HG03378 (cell line): Measurements from ENCODE around the gene PREX1.

ENCODE experiments used
- ATAC-seq: cut with Tn5 transposase; IDR thresholded peaks from one replicate; pipeline ENCODE4 v1.9.1; 2021; ENCODE audit warnings: mild to moderate bottlenecking, moderate library complexity; ENCODE audit not compliant: unreplicated experiment

The PREX1 gene

DNA sequence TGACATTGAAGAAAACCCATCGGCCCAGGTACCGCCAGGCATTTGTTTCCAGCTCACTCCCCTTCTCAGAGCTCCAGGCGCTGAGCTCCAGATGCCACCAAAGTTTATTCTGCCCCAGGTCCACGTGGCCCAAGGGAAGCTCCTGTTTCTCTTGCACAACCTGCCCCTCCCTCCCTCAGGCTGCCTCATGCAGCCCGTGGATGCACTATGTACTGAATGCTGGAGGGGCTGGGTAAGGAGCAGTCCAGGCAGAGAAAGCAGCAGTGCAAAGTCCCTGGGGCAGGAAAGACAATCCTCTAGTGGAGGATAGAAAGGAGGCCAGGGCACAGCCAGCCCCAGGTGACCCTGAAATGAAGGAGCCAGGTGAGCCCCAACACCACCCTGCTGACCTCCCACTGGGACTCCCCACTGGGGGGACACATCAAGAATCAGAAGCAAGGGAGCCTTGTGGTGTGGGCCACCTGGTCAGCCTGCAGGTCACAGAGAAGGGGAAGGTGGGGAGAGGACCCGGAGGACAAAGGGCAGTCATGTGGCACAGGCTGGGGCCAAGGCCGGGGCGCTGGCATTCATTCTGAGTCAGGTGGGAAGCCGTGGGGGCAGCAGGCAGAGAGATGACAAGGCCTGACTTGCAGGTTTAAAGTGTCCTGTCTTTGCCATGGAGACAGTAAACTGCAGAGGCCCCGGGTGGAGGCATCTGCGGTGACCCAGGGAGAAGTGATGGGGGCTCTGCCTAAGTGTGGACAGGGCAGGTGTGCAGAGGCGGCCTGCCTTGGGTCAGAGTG is 230.1 kb downstream of the PREX1 start:
- ATAC-seq, result no peak

DNA sequence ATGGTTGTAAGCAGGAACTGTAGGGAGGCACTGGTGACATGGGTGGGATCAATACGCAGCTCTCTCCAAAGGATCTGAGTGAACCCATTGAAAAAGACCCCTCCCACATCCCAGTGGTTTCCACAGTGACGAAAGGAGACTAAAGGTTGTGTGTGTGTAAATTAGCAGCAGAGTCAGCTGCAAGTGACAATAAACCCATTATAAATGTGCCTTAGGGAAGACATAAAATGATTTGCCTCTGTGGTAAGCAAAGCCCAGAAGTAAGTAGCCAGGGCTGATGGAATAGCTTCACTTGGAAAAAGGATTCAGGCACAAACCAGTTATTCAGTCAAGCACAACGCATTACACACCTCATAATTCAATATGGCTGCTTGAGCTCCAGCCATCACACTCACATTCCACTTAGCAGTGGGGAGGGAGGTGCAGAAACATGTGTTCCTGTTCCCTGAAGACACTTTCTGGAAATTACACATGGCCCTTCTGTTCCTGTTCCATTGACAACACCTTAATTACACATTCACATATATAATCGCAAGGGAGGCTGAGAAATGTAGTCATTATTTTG is 231.4 kb downstream of the PREX1 start:
- no peak for ATAC-seq

DNA sequence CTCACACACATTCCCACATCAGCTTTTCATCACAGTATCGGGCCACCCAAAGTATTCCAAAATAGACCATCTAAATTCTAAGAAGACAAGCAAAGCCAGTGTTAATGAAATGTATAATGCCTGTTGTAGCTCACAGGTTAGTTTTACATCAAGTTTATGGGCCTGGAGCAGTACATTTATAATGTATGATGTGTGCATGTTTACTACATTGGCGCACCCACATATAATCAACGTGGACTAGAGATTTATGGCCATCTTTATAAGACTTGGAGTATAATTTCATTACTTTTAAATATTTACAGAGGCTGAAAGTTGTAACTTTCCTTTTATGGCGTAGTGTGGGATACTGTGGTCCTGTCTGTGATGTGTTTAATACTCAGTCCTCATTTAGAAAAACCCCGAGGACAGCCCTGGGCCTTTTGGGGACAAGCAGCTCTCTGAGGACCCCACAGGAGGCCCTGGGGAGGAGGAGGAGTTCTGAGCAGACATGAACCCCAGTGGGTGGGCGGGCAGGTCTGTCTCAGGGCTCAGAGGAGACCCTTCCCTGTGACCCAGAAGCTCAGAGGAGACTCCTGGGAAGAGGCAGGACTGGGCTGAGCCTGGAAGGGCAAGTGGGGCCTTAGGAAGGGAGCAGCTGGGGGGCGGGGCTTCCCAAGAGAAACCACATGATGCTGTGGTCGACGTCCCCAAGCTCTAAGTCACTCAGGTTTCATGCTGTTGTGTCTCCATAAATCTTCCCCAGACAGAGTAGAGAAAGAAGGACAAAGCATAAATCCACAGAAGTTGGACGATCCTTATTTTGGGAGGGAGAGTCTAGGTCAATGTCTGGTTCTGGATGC is 232.1 kb downstream of the PREX1 start:
- ATAC-seq, result no peak

DNA sequence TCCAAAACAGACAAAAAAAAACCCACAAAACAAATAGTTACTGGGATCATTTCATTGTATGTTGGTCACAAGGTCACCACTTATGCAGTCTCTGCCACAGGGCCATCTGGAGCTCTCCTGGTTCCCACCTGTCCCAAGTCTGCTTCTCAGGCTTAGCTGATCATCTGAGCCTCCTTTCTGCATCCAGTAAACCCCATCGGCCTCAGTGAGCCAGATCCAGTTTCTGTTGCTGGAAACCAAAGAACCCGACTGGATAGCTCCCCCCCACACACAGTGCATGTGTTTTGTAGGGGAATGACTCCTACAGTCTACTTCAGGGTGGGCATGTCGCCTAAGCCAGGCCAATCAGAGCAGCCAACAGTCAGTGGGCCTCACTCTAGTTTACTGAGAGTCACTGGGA is 233.3 kb downstream of the PREX1 start:
- ATAC-seq, result no peak

DNA sequence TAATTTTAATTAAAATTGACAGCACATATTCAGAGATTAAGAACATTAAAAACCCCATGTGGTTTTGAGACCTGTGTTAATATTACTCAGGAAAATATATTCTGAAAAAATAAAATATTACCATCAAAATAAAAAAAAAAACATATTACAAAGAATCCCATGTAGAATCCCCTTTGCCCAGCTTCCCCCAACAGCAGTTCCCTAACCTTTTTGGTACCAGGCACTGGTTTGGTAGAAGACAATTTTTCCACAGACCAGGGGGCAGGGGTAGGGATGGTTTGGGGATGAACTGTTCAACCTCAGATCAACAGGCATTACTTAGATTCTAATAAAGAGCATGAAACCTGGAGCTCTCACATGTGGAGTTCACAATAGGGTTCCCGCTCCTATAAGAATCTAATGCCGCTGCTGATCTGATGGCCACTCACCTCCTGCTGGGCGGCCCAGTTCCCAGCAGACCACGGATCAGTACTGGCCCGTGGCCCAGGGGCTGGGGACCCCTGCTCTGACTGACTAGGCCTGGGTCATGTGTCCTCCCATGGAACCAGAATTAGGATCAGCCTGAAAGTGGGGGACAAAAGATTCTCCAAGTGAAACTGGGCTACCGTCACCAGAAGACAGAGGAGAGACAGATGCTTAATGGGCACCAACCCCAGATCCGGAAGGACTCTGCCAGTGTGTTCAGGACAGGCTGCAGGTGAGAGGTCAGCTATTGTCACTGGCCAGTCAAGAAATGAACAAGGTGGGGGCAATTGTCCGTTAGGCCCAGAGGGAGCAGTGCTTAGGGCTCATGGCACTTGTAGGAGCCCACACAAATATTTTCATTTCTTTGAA is 235.5 kb downstream of the PREX1 start:
- no peak for ATAC-seq

DNA sequence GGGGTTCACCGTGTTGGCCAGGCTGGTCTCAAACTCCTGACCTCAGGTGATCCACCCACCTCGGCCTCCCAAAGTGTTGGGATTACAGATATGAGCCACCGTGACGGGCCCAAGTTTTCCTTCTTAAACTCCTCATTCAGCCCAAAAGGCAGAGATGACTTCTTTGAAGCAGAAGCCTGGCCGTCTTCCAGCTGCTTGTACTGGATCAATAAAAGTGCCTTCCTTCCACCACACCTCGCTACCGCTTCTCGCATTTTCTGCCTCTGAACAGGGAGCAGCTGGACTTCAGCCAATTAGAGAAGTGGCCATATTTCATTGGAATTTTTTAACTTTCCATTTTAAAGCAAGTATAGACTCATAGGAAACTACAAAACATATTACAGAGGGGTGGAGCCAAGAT is 241.1 kb downstream of the PREX1 start:
- ATAC-seq, result no peak

DNA sequence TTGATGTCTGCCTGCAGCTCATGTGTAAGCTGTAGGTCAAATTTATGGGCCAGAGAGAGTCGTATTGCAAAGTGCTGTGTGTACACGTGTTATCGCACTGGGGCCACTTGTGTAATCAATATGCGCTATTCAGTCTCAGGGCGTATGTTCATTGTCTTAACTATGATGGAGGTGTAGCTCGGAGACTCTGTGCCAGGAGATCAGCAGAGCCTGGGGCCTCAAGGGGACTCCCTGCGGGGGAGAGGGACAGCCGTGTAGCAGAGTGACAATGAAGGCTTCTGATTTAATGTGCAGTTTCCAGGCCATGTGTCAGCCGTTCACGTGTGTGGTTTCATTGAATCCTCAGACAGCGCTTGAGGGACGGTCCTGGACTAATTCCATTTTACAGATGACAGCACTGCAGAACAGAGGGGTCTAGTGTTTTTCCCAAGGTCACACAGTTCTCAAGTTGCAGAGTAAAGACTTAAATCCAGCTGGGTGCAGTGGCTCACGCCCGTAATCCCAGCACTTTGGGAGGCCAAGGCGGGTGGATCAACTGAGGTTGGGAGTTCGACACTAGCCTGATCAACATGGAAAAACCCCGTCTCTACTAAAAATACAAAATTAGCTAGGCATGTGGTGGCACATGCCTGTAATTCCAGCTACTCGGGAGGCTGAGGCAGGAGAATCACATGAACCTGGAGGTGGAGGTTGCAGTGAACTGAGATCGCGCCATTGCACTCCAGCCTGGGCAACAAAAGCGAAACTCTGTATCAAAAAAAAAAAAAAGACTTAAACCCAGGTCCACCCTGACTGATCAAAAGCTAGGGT is 242.5 kb downstream of the PREX1 start:
- no peak for ATAC-seq

DNA sequence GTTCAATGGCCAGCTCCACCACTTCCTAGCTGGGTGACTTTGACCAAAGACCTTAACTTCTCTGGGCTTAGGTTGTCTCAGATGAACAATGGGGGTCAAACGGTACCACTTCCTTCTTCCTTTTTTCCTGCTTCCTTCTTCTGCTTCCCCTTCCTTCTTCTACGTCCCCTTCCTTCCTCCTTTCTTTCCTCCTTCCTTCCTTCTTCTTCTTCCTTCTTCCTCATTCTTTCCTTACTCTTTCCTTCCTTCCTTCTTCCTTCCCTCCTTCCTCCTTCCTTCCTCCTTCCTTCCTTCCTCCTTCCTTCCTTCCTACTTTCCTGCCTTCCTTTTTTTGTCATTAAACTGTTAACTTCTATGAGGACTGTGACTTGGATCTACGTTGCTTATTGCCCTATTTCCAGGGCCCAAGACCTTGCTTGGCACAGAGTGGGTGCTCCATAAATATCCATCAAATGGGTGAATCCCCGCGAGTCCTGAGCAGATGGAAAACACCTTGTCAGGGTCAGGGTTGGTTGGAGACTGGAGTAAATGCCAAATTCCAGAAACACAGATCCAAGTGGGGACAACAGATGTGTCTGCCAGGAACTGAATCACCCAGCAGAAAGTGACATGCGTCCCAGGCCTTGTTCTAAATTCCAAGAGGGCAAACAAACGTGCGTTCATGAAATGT is 243.3 kb downstream of the PREX1 start:
- ATAC-seq, result no peak

DNA sequence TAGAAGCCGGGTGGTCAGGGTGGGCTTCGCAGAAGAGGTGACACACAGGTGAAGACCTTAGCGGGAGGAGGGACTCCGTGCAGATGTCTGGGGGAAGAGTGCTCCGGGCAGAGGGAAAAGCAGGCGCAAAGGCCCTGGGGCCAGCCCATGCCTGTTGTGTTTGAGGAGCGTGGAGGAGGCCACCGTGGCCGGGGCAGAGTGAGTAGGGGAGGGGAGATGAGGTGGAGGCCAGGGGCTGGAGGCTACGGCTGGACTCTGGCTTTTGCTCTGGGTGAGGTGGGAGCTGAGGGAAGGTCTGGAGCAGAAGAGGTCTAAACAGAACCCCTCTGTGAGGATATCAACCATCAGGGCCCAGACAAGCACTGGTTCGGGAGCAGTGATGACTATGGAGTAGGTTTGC is 244.0 kb downstream of the PREX1 start:
- ATAC-seq, result no peak

DNA sequence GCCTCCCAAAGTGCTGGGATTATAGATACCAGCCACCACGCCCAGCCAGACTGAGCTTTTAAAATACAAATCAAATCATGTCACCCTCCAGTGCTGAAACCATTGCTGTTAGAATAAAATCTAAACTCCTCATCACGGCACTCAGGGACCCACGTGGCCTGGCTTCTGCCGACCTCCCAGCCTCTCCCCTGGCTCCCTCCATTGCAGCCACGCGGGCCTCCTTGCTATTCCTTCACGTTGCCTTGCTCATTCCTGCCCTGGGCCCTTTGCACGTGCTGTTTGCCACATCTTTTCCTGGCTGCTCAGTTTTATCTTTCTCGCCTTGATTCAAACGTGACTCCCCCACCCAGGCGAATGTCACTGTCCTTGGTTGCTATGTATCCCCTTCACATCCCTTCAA is 244.6 kb downstream of the PREX1 start:
- ATAC-seq, result no peak

DNA sequence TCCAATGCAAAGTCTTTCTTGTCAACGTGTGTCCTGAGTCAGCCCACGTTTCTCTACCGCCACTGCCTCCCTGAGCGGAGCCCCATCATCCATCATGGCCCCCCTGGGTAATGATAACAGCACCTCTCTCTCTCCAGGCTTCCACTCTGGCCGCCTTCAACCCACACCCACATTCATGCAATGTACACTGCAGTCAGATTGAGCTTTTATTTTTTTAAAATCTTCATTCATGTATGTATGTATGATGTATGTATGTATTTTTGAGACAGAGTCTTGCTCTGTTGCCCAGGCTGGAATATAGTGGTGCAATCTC is 245.2 kb downstream of the PREX1 start:
- no peak for ATAC-seq

DNA sequence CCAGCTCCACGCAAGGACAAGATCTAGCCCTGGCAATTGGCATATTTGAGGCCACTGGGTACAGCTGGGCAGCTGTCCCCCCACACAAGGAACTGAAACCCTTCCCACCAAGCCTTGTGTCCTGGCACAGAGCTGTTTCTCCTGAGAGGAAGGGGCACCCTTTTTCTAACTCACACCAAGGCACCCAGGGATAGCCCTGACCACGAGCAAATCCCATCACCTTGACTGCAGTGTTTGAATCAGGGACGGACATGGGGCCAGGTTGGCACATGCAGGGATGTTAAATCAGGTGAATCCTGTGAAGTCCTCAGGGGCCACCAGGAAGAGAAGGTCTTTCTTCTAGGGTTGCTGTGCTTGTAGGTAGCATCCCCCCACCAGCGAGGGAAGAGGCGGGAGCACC is 246.6 kb downstream of the PREX1 start:
- ATAC-seq, result no peak

DNA sequence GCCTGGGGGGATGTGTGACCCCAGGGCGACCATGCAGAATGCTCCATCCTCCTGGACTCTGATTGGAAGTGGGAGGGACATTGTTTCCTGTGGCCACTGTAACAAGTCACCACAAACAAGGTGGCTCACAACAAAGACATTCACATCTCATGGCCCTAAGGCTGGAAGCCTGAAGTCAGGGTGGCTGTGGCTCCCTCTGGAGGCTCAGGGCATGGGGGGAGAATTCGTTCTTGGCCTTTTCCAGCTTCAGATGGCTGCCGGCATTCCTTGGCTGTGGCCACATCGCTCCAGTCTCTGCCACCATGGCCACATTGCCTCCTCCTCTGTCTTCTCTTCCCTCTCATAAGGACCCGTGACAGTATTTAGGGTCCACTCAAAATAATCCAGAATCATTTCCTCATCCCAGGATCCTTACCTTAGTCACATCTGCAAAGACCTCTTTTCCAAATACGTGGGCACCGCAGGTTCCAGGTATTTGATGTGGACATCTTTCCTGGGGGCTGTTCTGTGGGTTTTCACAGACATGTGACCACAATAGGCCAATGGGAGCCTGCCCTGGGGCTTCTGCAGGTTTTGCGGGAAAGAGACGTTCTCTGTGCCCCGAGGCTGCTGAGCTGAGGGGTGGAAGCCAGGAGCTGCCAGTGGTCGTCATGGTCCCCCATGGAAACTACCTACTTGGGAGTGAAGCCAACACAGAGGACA is 249.3 kb downstream of the PREX1 start:
- no peak for ATAC-seq

DNA sequence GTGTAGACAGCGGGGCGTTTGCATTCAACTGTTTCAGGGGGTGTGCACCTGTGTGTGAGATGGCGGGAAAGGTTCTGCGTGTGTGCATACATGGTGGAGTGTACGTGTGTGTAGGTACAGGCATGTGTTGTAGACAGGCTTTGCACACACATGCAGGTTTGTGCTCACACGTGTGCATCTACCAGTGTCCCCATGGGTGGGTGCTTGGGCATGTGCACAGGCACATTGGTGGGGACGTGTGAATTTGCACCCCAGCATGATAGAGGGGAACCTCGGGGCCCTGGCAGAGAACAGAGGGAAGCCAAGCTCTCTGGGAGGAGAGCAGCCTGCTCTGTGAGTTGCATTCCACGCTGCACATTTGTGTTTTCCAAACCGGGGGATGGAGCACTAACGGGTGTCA is 250.2 kb downstream of the PREX1 start:
- no peak for ATAC-seq

DNA sequence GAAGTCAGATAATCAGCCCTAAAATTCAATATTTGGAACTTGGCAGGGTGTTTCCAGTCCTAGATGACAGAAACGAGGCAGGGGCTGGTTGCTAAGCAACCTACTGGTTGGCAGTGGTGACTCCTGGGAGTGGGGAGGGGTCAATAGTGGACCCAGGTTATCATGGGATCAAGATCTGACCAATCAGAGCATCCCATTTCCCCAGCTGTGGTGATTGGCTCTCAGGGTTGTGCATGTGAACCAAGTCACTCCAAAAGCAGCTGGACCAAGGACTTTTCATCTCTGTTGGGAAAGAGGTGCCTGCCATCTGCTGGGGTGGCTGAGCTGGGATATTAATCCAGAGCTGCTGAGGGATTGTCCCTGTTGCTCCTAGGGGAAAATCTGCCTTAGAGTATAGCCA is 253.4 kb downstream of the PREX1 start:
- no peak for ATAC-seq
